Hypothalamus (tissue), 51 donors: ENCODE measurements around the gene NTRK3.

Source experiments
- DNase-seq, 51 donors: peaks; one replicate each; lab custom pipeline; 2025; lab: John Stamatoyannopoulos, UW

Gene NTRK3

DNA sequence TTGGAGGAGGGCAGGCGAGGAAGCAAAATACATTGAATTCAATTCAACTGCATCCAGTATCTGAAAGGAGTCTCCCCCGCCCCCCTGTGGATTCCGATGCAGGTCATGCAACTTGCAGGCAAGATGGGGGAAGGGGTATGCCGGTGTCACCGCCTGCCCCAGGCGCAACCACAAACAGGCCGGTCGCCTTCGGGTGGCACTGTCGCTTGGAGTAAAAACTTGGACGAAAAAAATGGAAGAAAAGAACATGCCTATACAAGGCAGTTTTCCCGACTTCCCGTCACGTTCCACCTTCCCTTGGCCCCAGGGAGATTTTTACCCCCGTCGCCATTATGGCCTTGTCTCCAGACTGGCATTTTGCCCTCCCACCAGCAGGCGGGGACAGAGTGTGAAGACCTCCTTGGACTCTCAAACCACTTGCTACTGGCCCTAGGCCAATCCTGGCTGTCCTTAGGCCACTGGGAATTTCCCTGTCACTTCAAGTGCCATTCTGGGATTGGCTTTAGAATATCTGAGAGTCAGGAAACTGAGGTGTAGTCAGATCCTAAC is 1.6 kb upstream of the NTRK3 start:
- peak in 46 of 51 donors; percentile 9 to 87 (median 66) for DNase-seq

DNA sequence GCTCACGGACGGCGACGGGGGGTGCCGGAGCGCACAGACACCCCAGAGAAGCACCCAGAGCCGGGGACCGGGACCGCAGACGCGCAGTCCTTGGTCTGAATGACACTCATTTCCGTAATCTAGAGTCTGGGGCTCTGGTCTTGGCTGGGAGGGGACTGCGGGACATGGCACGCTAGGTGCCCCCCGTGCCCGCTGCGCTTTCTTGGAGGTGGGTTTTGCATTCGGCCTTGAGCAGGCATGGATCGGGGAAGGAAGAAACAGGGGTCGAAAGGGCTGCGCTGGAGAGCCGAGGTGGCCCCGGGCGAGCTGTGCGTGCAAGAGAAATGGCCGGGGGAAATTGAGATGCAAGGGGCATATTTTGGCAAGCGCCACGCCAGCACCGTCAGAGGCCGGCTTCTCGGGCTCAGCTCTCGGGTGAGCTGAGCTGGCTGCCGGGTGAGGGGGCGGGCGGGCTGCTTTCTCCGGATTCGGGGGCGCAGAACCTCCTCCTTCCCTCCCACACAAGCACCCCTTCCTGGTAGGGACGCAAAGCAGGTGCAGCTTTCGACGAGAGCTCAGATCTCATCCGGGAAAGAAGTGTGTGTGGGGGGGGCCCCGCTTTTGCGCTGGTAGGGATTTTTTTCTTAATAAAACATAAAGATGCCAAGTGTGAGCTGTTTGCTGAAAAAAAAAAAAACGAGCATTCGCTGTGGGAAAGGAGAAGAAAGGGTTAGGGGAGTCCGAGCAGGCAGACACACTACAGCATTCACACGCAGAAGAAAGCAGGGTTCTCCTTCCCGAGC is 963 bp upstream of the NTRK3 start:
- DNase-seq = peak in 41 of 51 donors; percentile 9 to 91 (median 63)

DNA sequence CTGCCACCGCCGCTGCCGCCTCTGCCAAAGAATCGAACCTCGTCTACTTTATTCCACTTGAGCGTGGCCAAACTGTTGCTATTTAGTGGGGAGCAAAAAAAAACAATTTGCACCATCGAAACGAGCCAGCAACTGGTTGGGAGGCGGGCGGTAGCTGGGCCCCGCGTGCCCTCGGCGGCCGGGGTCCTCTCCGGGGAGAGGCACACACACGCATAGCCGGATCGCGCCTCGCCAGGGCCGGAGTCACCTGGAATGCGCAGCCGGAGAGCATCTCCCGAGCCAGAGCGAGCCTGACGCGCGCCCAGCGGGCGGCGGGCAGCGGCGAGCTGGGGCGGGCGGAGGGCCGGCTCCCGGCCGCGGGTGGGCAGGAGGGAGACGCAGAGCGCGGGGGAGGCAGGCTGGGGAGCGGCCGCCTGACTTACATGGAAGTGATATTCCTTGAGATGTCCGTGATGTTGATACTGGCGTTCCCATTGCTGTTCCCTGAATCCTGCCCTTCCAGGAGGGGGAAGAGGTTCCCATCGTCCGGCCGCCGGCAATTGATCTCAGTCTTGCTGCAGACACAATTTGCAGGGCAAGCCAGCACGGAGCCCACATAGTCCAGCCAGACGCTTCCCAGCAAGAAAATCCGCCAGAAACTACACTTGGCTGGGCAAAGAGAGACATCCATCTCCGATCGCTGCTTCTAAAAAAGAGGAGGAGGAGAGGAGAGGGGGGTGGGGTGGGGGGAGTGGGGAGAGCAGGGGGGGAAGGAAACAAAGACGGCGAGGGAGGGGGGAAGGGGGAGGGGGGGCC is 858 bp downstream of the NTRK3 start:
- DNase-seq = peak in 27 of 51 donors; percentile 15 to 57 (median 44)

DNA sequence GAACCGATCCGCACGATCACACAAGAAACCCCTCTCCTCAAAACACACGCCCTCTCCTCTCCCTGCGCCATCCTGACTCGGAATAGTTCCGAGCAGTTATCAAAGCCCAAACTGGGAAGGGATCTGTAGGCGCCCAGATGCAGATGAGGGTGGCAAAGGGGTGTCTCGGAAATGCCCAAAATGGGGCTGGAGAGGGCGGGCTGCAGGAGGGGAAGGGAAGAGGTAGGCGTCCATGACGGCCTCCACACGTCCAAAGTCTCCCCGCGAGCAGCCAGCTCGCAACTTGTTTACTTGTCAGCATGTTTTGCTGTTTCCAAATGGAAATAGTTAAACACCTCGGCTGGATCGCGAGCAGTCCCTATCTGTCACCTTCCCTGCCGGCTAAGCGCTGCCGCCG is 1.5 kb downstream of the NTRK3 start:
- DNase-seq = peak in 8 of 51 donors; percentile 16 to 58 (median 39)

DNA sequence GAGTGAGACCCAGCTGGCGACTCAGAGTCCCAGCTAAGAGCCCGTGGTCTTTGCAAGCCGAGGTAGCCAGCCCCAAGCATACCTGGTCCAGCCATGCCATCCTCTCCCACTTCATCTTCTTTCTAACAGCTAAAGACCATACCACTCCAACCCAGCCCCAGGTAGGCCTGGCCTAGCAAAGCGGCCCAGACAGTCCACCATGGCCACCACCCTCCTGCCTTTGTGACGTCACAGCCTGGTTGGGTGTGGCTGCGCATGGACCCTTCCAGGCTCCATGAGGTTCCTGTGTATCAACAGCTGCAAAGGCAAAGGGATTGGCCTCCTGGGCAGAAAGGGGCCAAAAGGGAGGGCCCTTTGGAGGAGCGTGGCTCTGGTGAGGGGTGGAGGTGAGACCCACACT is 4.1 kb downstream of the NTRK3 start:
- DNase-seq = no peak

DNA sequence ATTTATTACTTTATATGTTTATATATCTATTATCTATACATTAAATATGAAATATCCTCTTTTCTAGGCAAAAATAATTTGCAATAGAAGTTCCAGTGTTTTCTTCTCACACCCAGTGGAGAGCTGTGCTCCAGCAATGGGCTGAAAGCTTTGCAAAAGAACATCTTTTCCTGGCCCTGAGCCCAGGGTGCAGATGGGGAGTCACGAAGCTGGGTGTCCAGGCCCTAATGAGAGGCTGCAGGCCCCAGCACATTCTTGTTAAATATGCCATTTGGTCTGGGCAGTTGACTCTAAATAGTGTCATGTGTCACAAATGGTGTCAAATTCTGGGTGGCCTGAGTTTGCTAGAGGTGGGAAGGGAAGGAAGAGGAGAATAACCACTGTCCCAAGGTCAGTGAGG is 5.7 kb downstream of the NTRK3 start:
- peak in 2 of 51 donors; percentile 7 to 23 for DNase-seq

DNA sequence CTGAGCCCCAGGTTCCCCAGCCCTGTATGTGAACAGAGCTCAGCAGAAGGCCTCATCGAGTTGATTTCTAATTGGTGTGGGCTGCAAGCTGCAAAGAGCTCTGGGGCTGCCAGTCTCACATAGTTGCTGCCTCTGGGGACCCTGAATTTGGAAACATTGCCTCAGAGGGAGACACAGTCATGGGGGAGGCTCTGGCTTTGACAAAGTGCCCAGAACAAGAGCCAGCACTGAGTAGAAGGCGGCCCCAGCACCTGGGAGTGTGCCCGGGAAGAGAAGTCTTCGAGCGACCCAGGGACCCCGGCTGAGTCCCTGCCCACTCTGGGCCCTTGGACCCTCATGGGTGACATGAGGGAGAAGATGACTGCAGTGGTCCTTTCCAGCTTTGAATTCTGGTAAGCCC is 7.3 kb downstream of the NTRK3 start:
- DNase-seq = peak in 2 of 51 donors; percentile 7 to 24

DNA sequence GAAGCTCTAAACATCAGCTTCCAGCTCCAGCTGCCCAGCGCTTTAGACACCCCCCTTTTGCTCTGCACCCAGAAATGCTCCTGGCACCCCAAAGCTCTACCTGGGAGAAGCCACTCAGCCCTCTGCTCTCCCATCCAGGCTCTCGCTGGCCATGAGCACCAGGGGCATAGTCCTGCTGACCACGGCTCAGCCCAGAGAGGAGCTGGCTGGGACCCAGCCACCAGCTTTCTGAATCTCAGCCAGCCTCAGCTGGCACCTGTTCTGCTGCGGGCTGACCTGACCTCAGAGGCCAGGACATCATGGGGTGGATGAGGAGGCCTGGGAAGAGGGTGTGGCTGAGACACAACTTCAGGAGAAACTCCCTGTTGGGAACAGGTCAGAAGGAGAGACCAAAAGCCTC is 8.6 kb downstream of the NTRK3 start:
- peak in 13 of 51 donors; percentile 8 to 51 (median 27) for DNase-seq

DNA sequence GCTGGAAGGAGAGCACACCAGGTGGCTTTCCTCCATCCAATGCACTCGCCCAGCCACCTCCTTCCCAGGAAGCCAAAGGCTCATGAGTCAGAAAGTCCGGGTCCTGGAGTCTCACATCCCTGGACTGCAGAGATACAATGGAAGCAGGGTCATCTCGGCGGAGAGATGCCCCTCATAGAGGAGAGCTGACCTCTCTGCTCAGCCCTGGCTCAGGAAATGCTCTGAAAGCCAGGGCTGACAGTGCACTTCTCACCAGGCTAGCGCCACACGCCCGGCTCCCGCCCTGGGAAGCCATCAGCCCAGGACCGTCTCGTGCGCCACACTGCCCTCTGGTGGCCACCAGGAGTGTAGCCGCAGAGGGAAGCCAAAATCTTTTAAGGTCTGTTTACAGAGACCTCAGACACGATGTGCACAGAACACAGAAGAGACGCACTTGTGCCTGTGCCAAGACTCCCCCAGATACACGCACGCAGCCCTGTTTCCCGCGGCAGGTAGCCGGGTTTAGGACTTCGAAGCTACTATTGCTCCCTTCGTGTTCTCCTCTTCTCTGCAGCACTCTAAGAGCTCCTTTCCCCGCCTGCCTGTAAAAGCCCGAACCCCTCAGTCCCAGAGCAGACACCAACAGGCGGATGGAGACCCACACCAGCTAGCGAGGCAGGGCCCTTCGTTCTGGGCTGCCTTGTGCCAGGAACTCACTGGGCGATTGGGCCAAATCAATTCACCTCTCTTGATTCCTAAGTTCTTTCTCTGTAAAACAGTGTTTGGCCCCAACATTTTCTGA is 9.7 kb downstream of the NTRK3 start:
- DNase-seq = peak; percentile 18 to 86 (median 66)

DNA sequence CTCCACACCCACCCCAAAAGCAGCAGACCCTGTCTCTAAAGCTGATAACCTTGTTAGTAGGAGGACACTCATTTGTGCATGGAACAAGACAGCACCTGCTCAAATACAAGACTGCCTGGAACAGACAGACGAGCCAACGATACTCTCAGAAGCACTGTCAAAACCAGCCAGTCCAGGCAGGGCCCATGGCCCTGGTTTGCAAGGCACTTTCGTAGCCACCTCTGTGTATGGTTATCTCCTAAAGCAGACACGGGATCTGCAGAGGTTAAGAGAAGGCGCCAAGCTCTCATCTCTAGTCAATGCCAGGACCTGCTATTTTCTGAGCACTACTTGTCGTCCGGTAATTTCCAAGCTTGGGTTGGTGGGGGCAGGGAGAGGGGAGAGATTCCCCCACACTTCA is 10.5 kb downstream of the NTRK3 start:
- DNase-seq = no peak

DNA sequence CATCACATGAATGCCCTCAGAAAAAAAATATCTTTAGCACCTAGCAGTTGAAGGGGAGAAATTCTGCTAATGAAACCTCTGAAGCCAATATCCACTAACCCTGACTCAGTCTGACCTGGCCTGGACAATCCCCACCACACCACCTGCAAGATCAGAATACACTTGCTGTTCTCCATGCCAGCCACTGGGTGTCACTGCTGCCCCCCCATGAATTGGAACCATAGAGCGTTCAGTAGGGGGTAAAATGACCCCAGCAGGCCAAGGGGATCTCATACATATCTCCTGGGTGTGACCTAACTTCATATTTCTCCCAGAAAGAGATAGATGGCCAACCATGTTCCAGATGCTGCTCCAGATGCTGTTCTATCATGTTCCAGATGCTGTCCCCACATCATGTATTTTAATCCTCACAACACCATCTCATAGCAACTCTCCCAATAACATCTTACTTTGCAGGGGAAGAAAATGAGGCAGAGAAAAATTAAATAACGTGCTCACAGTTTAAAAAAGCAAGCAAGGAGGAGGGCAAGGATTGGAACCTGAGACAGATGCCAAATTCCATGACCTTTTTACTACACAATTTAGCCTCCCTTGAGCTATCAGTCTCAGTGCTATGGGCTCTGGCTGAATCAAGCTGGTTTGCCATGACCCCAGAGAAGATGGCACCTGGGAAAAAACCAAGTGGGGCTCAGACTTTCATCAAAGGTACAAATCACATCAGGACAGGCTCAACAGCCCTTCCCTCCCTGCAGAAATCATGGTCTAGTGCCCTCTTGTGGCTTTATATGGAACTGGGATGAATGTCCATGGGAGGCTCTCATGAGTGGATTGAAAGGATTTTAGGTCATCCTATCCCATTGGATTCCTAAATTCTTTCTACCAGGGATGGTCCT is 12.4 kb downstream of the NTRK3 start:
- peak in 2 of 51 donors; percentile 7 to 17 for DNase-seq

DNA sequence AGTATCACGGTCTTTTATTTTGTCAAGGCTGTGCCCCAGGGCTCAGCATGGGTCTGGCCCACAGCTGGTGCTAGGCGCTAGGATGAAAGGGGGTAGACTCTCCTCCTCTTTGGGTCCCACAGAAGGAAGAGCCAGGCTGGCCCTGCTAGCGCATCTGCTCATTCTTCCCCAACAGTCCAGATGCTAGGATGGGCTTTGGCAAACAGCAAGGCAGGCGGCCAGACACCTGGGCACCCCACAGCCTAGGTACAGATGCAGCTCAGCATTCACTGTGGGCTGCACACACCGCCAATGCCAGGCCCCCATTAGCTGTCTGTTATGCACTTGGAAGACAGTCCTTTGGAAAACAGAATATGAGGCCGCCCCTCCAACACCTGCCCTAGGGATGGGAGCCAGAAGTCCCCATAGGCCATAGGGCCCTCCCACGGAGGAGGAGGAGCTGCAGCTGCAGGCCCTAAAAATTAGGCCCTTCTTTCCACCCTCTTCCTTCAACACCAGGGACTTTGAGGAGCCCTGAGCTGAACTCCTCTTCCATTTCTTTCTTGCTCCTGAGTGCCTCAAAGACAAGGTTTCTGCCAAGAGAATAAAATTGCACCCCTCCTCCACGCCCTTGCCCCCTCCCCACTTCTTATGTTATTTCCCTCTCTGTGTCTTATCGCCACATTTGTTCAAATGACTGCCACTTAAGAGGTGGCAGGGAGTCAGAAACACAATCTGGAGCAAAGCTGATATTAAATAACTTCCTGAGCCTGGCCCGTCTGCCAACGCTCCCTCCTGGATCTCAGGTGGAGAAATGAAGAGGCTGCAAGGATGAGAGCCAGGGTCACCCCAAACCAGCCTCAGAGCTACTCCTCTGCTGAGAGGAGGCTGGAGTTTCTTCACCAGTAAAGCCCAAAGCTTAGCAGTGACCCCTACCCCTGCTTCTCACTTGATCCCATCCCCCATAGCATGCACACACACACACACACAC is 13.7 kb downstream of the NTRK3 start:
- DNase-seq = no peak

DNA sequence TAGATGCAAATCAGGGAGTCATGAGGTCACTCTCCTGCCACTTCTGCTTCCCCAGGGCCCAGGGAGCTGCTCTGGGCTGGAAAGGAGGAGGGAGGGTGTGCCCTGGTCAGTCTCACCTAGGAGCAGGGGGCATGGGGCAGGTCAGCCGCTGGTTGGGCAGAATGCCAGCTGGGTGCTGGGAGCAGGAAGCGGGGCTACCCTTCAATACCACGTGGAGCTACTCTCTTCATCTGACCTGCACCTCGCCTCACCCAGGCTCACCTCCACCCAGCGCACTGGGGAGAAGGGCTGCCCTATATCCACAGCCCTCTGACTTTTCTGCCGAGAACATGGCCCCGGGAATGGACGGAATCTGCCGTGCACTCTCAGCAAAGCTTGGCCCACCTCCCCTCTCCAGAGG is 15.1 kb downstream of the NTRK3 start:
- no peak for DNase-seq

DNA sequence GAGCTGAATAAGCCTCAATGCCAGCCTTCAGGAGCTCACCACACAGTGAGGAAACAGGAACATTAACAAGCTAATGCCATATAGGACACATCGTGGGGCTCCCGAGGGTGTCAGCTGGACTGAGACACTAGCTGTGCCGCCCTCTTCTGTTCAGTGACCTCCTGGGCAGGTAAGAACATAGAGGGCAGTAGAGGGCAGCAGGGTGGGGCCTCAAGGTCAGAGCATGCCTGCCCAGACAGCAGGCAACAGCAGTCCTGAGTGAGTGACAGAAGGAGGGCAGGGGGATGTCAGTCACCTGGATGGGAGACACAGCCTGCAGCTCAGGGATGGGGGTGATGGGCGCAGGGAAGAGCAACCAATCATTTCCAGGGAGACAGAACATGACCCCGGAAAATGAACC is 15.5 kb downstream of the NTRK3 start:
- DNase-seq = no peak

DNA sequence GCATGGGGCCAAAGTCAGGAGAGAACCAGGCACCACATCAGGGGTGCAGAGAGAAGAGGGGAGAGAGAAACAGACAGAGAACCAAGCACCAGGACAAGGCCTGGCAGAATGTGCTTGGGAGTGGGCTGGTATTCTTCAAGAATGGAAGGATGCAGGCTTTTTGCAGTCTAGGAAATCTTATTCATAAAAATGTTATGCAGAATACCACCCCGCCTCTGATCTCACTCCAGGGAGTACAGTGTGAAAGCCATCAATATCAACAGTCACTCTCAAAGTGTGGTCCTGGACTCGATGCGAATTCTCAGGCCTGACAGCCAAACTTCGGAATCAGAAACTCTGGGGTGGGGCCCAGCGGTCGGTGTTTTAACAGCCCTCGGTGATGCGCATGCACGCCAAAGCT is 16.9 kb downstream of the NTRK3 start:
- no peak for DNase-seq

DNA sequence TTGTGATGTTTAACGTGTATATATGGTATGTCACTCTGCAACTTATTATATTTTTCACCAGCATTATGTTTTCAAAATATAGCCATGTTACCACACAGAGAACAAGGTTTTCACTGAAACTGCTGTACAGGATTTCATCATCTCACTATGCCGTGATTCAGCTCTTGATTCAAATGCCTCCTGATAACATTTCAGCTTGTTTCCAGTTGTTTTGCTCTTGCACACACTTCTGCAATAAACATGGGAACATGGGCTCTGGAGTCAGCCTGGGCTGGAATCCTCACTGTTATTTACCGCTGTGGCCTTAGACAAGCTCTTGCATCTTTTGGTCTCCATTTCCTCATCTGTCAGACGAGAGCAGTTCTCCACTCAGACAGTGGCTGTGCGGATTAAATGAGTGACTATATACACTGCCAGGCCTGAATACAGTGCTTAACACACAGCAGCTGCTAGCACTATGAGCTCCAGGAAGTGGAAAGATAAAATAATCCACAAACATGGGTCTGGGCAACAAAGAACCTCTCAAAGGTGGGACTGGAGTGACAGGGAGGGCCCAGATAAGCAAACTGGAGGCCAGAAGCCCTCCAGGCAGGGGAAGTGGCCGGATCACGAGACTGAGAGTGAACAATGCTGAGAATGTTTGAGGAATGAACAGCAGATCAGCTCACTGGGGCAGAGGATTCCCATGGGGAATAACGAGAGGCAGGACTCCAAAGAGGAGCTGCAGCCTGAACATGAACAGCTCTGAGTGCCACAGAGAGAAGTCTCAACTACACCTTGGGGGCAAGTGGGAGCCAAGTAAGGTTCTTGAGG is 17.7 kb downstream of the NTRK3 start:
- DNase-seq = no peak

DNA sequence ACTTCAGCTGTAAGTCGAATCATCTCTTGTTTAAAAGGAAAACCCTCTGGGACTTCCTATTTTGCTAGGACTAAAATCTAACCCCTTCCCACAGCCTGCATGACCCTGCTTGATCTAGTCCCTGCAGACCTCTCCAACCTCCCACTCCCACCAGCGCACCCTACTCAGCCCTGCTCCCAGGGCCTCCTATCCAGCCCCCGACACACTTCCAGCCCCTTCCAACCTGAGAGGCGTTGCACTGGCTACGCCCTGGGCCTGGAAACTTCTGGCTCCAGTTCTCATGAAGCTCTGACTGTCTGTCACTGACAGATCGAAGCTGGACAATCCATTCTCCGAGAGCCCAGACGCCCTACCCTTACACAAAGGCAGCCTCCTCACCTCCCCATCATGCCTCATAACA is 21.8 kb downstream of the NTRK3 start:
- no peak for DNase-seq

DNA sequence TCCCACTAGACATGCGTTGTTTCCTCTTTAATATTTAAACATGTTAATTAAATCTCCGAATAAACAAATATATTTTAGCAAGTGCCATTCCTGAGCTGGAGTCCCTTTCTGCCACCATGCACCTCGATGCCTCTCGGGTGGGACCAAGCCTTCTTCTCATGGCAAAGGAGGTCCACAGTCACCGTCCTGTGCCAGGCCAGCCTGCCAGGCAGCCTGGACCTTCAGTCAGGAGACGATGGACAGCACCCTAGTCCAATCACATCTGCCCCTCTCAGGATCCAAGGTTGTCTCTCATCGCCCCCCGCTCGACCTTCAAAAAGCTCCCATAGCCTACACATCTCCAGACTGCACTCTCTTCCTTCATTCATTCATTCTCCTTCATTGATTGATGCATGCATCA is 22.6 kb downstream of the NTRK3 start:
- no peak for DNase-seq
